Measurements from ENCODE around the gene RHPN2.
"Not testable (repeated sequence)": the region's sequence is repeated elsewhere in the genome, so short reads cannot be mapped to it uniquely, and the experiment has no call there.

RHPN2 gene

GRCh38 chr19:32971012-32971595 lies 93.6 kb downstream of the RHPN2 start:
- no peak for DNase-seq

DNA sequence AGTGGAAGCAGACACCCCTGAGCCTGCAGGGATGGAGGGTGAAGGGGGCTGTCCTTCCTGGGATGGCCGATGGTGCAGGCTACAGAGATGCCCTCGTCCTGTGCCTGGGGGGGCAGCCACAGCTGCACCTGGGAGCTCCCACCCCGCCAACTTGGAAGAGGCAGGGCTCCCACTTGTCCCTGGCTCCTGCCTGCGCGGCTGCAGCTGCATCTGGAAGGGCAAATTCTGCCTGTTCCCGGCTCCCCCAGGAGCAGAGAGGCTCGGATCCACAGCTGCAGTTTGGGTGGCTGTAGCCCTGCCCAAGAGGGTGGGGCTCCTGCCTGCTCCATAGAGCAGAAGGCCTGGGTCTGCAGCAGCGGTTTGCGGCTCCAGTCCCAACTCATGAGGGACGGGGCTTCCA lies 95.1 kb downstream of the RHPN2 start:
- no peak for DNase-seq

- no peak for DNase-seq
Observed at GRCh38 chr19:32966750-32967149, 97.9 kb downstream of the RHPN2 start.

DNA sequence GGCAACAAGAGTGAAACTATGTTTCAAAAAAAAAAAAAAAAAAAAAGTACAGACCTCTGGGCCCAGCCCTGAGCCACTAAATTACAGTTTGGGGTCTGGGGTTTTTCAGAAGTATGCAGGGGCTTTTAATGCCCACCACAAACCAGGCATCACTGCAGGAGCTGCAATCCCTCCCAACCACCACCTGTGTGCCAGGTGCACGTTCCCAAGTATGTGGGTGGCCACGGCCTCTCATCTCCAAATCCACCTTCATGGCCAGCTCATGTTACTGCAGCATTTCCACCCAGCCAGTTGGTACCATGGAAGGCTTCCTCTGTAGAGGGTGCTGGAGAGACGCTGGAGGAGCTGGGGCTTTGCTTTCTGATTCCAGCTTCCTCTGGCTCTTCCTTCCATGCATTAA lies 119.4 kb downstream of the RHPN2 start:
- DNase-seq, result no peak

- DNase-seq, result not testable (repeated sequence)
Observed at GRCh38 chr19:32941273-32941672, 123.4 kb downstream of the RHPN2 start.

- no peak for DNase-seq
Observed at GRCh38 chr19:32936065-32936464, 128.6 kb downstream of the RHPN2 start.

DNA sequence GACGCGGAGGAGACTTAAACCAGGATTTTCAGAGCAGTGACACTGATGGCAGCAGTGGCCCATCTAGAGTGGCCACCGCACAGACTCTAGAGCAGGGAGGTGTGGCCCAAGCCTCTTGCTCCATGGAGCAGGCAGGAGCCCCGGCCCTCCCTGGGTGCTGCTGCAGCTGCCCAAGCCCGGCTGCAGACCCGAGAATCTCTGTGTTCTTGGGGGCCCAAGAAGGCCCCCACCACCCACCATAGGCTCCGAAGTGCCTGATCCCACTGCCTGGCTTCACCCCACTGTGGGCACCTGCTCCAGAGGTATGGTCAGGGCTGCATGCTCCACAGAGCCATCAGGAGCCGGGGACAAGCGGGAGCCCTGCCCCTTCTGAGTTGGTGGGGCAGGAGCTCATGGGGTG lies 129.1 kb downstream of the RHPN2 start:
- DNase-seq, result no peak

- no peak for DNase-seq
Observed at GRCh38 chr19:32933571-32933970, 131.1 kb downstream of the RHPN2 start.

DNA sequence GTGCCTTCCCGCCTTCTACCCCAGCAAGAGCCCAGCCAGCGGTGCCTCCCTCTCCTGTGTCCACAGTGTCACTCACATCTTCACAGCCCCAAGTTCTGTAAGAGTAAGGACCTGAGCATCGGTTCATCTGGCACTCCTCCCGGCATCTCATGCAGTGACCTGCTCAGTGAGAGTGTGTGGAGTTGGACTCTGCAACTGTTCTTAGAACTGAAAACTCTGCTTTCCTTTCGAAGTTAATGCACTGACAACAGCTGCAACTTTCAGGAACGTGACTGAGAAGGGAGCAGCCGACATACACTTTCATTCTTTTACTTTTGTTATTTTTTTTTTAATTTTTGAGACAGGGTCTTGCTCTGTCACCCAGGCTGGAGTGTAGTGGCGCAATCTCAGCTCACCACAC lies 134.1 kb downstream of the RHPN2 start:
- no peak for DNase-seq

DNA sequence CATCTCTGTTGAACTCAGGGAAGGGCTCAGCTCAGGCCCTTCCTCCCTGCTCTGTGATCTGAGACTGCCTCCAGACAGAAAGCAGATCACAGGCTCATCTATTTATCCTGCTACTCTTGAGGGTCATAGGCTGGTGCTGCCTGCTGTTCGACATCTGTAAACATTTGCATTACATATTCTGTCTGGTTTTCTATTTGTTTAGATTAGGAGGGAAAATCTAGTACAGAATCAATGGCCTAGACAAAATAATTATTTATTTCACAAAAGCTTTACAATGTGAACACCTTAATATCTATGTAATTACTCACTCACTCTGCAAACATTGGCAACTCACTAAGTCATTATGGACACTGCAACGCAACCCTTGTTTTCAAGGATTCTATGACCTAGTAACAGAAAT lies 135.9 kb downstream of the RHPN2 start:
- peak in 1 of 2 experiments; percentile 43 for DNase-seq

All from NCI-H2081 (cell line).